Measurements from ENCODE around the gene COL3A1.

Gene COL3A1

DNA sequence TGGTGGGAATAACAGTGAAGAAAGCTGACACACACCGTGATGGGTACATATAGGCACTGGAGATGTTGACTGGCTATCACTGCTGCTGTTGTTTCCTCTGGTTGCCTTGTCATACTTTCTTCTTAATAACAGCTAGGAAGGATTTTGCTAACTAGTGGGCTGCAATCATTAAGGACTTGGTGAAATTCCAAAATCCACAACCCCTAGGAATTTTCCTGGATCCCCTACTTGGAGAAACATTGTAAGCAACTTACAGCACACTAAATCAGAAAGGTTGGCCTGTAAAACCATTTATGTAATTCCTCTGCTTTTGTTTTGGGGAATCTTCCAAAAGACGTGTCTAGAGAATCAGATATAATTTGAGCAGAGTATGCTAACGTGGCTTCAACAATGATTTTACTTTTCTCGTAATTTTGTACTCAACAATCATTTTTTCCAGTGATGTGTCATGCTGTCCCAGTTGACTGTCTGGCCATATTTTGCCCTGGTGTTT is 8.0 kb upstream of the COL3A1 start:
- no peak for TF ChIP-seq POLR2A (IDR thresholded peaks at IDR 0.05; ENCODE audit: low read length)
- TF ChIP-seq GATA1 (IDR thresholded peaks at IDR 0.05; ENCODE audit: low read depth, low read length), result no peak

DNA sequence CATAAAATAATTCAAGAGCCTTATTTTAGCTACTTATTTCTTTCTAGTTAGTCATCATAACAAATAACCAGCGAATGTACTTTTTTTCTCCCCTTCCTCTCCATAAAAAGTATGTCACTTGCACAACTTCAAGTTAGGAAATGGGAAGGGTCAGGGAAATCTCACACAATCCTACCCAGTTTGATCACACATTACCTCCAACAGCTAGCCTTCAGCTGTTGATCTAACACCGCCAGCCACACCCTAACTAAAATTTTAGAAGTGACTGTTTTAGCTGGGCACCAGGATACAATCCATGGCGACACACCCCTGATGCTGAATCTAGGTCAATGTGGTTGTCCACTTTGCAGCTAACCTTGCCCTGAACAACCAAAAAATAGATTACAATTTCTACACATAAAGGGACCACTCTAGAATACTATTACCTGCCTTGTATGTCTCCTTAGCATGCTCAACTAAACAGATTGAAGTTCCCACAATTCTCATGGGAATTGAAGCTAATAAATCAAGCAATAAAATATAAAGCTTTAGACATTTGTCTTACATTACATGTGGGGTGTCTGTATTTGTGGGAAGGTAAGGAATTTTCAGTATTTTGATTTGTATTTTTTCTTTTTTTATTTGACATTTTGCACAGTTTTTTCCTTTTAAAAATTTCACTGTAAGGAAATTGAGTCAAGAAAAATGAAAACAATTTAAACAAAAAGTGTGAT is 7.3 kb upstream of the COL3A1 start:
- DNase-seq, result no peak
- TF ChIP-seq GATA1 (IDR thresholded peaks at IDR 0.05; ENCODE audit: low read depth, low read length) (no peak), POLR2A (IDR thresholded peaks at IDR 0.05; ENCODE audit: low read length) (no peak)

More for the DNA sequence above, 8.0 kb upstream of the COL3A1 start:
- no peak for DNase-seq

DNA sequence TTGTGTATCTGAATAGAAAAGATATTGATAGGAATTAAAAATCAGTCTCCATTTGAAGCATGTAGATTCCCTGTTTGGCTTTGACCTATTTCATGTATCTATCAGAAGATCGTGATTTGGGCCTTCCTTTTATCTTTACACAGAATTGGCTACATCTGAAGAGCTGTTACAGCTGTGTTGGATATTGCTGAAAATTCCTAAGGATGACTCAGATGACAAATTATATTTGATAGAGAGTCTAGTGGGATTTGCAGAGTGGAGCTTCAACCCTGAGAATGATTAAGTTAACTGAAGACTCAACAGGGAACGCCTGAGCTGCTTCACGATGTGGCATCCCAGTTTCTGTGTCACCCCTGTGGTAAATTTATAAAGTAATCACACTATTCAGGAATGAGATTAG is 4.9 kb upstream of the COL3A1 start:
- no peak for DNase-seq
- no peak for TF ChIP-seq POLR2A (IDR thresholded peaks at IDR 0.05; ENCODE audit: low read length)
- no peak for TF ChIP-seq GATA1 (IDR thresholded peaks at IDR 0.05; ENCODE audit: low read depth, low read length)

DNA sequence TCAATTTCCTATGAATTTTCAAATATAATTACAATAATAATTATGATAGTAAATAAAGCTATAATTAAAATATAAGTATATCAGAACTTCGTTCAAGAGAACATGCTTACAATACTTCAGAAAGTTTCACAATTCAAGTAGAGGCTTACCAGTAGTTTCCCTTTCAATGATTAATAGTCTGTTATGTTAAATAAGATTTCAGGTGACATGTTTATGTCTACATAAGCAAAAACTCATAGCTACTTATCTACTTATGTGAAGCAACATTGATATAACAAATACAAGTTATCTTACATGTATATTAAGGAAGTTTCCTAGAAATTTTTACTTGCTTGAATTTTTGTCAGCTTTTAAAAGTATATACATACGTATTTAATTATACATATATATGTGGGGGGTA is 4.5 kb upstream of the COL3A1 start:
- DNase-seq, result no peak

DNA sequence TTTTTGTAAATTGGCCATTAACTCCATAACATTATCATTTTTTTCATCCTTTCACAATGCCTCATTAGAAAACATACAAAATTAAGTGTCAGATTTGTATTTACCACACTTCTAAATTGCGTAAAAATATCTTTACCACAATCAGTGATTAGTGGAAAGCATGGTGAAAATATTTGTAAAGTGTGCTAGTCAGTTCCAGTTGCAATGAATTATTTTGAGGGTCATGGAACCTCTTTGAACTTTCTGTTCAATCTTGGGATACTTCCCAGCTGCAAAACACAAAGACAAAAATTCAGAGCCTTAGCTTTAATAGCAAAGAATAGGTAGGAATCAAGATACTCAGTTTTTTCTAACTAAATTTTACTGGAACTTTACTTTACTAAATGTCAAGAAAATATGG is 4.0 kb upstream of the COL3A1 start:
- TF ChIP-seq POLR2A (IDR thresholded peaks at IDR 0.05; ENCODE audit: low read length), result no peak
- no peak for TF ChIP-seq GATA1 (IDR thresholded peaks at IDR 0.05; ENCODE audit: low read depth, low read length)
- no peak for DNase-seq

More for the DNA sequence above, 4.5 kb upstream of the COL3A1 start:
- TF ChIP-seq GATA1 (IDR thresholded peaks at IDR 0.05; ENCODE audit: low read depth, low read length) (no peak), POLR2A (IDR thresholded peaks at IDR 0.05; ENCODE audit: low read length) (no peak)

DNA sequence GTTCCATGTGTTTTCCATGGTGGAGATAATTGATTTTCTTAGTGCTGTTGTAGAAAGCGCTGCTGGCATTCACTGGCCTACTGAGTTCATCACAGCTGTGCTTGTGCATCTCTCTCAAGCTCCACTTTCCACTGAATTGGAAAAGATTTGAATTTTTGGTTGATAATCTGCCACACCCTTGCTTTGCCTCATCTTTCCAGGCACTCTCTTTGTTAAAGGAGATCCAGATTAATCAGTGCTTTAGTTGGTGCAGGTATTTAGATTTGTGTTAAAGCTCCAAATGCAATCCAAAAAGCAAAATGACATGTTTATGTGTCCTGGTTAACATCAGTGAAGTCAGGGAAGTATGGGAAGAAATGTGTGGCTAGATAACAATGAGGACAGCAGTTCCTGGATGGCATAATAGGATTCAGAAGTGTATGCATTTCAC is 2.7 kb upstream of the COL3A1 start:
- TF ChIP-seq GATA1 (IDR thresholded peaks at IDR 0.05; ENCODE audit: low read depth, low read length) (no peak), POLR2A (IDR thresholded peaks at IDR 0.05; ENCODE audit: low read length) (no peak)
- DNase-seq, result no peak

DNA sequence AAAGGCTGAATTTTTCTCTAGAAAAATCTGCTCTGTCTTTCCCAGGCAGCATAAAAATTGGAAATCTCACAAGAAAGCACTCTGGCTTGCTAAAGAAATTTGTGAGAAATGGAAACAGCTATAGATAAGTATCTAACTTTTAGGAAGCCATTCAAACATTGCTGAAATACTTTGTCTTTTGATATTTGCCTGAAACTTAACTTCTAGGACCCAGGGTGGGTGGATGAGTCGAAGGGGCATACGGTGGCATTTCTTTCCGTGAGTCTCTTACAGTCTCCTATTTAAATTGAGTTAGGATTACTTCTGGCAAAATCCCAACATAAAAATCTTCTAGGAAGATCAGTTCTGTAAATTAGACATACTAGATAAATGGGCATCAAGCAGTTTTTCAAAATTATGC is 532 bp upstream of the COL3A1 start:
- TF ChIP-seq GATA1 (IDR thresholded peaks at IDR 0.05; ENCODE audit: low read depth, low read length) (no peak), POLR2A (IDR thresholded peaks at IDR 0.05; ENCODE audit: low read length) (no peak)
- no peak for DNase-seq

DNA sequence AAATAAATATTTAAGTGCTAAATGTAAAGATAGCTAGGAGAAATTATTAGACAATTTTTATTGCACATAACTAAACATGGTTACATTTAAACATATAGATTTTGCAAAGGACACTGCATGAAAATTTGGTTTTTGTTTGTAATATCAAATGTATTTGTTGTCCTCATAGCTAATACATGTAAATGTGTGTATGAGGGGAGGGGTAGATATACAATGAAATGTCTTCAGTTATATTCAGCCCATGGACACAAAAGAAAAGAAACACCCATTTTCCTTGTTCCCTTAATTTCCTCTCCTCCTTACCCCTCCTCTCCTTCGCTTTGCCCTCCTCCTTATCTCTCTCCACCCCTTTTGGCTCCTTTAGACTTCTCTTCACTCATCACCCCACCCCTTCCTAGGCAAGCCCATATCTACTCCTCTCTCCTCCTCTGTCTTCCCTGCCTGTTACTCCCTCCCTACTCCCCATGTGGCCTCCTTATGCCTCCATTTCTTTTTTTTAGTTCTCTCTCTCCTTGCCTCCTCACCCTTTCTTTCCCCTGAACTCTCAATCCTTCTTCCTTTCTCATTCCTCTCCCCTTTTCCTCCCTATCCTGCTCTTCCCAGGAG is 1.4 kb downstream of the COL3A1 start:
- no peak for DNase-seq
- TF ChIP-seq GATA1 (IDR thresholded peaks at IDR 0.05; ENCODE audit: low read depth, low read length) (no peak), POLR2A (IDR thresholded peaks at IDR 0.05; ENCODE audit: low read length) (no peak)

DNA sequence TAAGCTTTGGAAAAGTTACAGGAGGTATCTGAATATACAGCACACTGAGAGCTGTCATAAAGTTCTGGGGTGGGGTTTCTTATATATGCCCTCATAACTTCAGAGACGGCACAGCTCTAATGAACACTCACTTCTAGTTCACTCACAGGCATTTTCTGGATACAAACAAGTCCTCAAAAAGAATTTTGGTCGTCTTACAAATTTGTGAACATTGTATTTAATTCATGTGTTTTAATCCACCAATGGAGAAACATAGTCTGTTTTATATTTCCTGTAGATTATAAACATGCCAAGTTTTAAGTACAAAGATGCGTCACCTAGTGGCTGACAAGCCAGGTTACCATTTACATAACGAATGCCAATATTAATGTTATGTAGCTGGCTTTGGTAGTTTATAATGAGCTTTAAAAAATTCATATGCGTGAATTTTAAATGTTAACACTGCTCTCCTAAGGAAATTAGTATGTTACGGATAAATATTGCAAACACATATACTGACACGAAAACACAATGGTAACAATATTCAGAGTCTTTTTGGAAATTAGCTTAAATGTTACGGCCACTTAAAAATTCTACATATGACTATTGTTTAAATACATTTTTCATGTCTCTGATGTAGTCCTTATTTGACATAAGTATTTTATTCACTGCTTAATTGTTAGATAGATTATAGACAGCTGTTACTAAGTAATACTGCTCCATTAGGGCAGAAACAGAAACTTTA is 2.5 kb downstream of the COL3A1 start:
- DNase-seq, result no peak
- TF ChIP-seq POLR2A (IDR thresholded peaks at IDR 0.05; ENCODE audit: low read length) (no peak), GATA1 (IDR thresholded peaks at IDR 0.05; ENCODE audit: low read depth, low read length) (no peak)

DNA sequence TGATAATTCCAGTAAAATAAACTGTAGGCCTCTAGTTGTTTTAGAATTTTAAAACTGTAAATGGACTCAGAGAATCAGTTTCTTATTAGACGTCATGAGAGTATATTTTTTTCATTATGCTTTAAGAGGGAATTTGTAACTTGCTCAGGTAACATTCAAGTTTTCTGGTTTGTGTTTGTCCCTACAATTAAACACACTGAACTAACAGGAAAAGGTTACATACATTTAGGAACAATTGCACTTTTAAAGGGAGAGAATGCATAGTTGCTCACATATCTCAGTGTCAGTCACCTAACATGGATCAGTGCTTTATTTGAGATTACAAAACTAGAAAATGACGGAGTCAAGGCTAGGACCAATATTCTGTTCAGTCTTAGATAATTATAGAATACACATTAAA is 3.1 kb downstream of the COL3A1 start:
- TF ChIP-seq GATA1 (IDR thresholded peaks at IDR 0.05; ENCODE audit: low read depth, low read length) (no peak), POLR2A (IDR thresholded peaks at IDR 0.05; ENCODE audit: low read length) (no peak)
- DNase-seq, result no peak

DNA sequence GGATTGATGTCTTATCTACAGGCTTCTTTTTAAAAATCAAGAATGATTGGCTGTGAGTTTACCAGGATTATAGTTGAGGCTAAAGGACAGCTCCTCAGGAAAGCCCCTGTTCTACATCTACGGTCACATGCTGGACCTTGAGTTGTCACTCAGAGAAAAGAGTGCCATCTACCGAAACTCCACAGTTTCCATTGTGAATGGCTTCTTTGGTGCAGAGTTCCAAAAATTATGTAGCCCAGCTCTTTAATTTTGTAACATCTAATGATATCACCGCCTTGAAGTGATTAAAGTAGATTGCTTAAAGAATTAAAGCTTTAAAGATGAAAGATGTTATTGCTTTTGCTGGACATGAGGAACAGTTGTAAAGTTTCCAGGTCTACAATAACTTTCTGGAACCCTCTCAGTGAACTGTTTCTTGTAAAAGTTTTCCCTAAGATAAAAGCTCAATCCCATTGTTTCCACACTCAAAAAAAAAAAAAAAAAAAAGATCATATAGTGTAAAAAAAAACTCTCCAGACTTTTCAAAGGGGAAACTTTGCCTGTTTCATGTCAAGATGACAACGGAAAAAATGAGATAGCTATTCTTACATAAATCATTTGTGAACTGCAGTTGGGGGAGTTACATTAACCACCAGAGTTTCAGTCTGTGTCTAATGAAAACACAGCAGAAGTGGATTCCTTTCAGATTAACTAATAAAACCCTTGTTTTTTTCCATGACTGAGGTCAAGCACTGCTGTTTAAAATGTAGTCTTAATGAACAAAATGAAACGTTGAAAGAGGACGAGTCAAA is 4.3 kb downstream of the COL3A1 start:
- no peak for TF ChIP-seq POLR2A (IDR thresholded peaks at IDR 0.05; ENCODE audit: low read length)
- TF ChIP-seq GATA1 (IDR thresholded peaks at IDR 0.05; ENCODE audit: low read depth, low read length), result no peak

DNA sequence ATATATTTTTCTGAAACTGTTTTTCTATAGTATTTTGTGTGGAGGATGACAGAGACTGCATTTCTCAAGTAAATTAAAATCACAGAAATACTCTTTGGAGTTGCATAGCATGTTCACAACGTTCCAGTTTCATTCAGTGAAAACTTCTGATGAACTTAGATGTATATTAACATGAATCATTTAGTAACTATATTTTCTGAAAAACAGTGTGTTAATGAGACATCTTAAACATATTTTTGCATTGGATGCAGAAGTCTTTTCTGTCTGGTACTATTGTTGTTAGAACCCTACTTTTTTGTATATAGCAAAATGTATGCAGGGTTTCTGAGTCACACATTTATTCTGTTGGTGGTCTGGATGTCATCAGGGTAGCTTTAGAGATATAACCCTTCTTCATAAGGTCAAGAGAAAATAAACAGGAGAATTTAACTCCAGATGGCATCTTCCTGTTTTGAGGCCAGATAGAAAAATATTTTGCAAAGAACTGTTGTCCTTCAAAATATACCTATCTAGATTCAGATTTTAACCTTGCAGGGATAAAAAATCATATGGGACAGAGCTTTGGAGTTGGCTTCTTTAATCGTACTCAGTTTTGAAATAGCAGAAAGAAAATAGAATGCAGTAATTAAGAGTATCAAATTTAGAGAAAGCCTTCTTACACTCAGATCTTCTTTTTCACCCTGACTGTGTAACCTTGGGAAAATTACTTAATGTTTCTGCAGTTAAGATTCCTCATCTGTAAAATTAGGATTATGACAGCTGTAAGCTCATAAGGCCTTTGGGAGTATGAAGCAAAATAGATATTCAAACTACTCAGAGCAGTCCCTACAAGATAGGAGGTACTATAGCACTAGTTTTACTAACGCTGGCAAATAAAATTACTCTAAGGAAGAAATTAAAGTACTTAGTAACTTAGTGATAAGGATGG is 5.3 kb downstream of the COL3A1 start:
- TF ChIP-seq GATA1 (IDR thresholded peaks at IDR 0.05; ENCODE audit: low read depth, low read length) (no peak), POLR2A (IDR thresholded peaks at IDR 0.05; ENCODE audit: low read length) (no peak)
- no peak for DNase-seq

More for the DNA sequence above, 4.3 kb downstream of the COL3A1 start:
- DNase-seq, result no peak
